Measurements from ENCODE around the gene ANXA4. TPM values are rescaled to one million over a fixed set of nuclear protein-coding genes. Genes with fewer than 3 reads are reported as not detected.

ANXA4 gene
- total and polyA plus RNA-seq, 2 experiments from 2014 or later = 107 to 231 TPM

DNA sequence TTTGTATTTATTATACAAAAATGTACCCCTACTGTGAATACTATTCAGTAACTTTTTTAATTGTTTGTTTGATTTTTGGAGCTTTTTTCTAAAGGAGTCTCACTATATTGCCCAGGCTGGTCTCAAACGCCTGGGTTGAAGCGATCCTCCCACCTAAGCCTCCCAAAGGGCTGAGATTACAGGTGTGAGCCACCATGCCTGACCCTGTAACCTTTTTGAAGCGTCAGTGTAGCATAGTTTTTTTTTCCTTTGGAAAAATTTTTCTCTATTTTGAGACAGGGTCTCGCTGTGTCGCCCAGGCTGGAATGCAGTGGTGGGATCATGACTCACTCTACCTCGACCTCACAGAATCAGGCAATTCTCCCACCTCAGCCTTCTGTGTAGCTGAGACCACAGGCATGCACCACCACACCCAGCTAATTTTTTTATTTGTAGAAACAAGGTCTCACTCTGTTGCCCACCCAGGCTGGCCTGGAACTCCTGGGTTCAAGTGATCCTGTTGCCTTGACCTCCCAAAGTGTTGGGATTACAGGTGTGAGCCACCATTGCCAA lies 89.5 kb downstream of the ANXA4 start:
- no peaks in the 10 kb centered on the region for H3K36me3 ChIP-seq (replicated peaks; ENCODE audit: insufficient read depth, low read depth)
- H3K4me3 ChIP-seq = peak overlapping the region; percentile 78
- H3K27me3 ChIP-seq = no peaks in the 10 kb centered on the region
- 92% methylated on average over 6 of the region's 6 CpGs for WGBS (ENCODE audit: low lambda C conversion rate, missing lambda C conversion rate)
- TF ChIP-seq EZH2 (IDR thresholded peaks at IDR 0.05; ENCODE audit: borderline replicate concordance) (no peak), EZH2phosphoT487 (IDR thresholded peaks at IDR 0.05; ENCODE audit: low read depth, severe bottlenecking, unreplicated experiment) (no peak)
- TF ChIP-seq, protein P1, sequence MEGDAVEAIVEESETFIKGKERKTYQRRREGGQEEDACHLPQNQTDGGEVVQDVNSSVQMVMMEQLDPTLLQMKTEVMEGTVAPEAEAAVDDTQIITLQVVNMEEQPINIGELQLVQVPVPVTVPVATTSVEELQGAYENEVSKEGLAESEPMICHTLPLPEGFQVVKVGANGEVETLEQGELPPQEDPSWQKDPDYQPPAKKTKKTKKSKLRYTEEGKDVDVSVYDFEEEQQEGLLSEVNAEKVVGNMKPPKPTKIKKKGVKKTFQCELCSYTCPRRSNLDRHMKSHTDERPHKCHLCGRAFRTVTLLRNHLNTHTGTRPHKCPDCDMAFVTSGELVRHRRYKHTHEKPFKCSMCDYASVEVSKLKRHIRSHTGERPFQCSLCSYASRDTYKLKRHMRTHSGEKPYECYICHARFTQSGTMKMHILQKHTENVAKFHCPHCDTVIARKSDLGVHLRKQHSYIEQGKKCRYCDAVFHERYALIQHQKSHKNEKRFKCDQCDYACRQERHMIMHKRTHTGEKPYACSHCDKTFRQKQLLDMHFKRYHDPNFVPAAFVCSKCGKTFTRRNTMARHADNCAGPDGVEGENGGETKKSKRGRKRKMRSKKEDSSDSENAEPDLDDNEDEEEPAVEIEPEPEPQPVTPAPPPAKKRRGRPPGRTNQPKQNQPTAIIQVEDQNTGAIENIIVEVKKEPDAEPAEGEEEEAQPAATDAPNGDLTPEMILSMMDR (IDR thresholded peaks at IDR 0.05; ENCODE audit: poor library complexity) = no peak
- no peak for DNase-seq (ENCODE audit: low spot score)
- no peaks in the 10 kb centered on the region for H4K20me1 ChIP-seq (ENCODE audit: insufficient read depth, poor library complexity, severe bottlenecking)
- no peaks in the 10 kb centered on the region for H3K9me2 ChIP-seq (replicated peaks; ENCODE audit: insufficient read depth)
- peaks cover 15% of the 10 kb centered on the region for H3K4me1 ChIP-seq (ENCODE audit: insufficient read depth)
- H3K4me2 ChIP-seq = peak overlapping the region; percentile 83
- H2AFZ ChIP-seq = no peak overlapping the region
- H3K27ac ChIP-seq = no peak overlapping the region
- no peaks in the 10 kb centered on the region for H3K9me3 ChIP-seq (ENCODE audit: low read depth)
- peaks cover 66% of the 10 kb centered on the region for H3K79me2 ChIP-seq

DNA sequence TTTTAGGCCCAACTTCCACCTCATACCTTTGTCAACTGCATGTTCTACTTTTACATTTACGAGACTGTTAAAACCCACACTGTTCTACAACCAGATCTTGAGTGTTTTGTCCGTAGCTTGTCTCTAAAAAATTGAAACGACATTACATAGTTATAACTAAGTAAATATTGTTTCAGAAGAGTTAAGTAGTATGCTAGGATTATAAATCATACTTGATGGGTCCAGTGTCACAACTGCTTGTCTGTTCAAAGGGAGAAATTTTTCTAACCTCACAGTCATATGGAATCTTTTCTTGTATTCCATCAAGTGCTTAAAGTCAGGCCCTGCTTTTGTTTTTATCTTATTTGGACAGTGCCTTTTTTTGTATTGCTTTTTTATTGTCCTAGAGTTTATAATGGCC lies 91.8 kb downstream of the ANXA4 start:
- H3K27ac ChIP-seq = peak overlapping the region; percentile 11
- no peak for DNase-seq (ENCODE audit: low spot score)
- 63% methylated on average over 3 of the region's 3 CpGs for WGBS (ENCODE audit: low lambda C conversion rate, missing lambda C conversion rate)
- no peaks in the 10 kb centered on the region for H3K27me3 ChIP-seq
- no peak overlapping the region for H2AFZ ChIP-seq
- no peaks in the 10 kb centered on the region for H3K9me3 ChIP-seq (ENCODE audit: low read depth)
- H3K4me1 ChIP-seq (ENCODE audit: insufficient read depth) = peaks cover 9% of the 10 kb centered on the region
- H3K9me2 ChIP-seq (replicated peaks; ENCODE audit: insufficient read depth) = no peaks in the 10 kb centered on the region
- no peak overlapping the region for H3K4me3 ChIP-seq
- H3K79me2 ChIP-seq = peaks cover 75% of the 10 kb centered on the region
- TF ChIP-seq, protein P1 (IDR thresholded peaks at IDR 0.05; ENCODE audit: poor library complexity) = no peak
- TF ChIP-seq EZH2phosphoT487 (IDR thresholded peaks at IDR 0.05; ENCODE audit: low read depth, severe bottlenecking, unreplicated experiment) = no peak
- TF ChIP-seq EZH2 (IDR thresholded peaks at IDR 0.05; ENCODE audit: borderline replicate concordance) = no peak
- peak overlapping the region; percentile 21 for H3K4me2 ChIP-seq
- no peaks in the 10 kb centered on the region for H4K20me1 ChIP-seq (ENCODE audit: insufficient read depth, poor library complexity, severe bottlenecking)
- H3K36me3 ChIP-seq (replicated peaks; ENCODE audit: insufficient read depth, low read depth) = no peaks in the 10 kb centered on the region

DNA sequence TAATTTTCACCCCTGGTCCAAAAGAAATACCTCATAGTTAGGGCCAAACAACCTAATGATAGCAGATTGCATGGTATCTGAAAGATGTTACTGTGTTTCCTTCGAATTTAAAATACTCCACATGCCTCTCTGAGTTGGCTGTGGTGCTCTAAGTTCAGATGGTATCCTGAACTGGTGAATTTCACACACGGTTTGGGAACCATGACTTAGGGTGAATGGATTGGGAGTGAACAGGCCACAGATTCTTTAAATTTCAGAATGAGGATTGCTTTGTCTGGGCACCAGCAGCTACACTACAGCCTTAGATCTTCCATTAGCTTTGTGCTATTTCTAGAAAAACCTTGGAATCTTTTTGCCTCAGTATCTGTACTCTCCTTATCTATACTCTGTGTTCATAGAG lies 93.7 kb downstream of the ANXA4 start:
- DNase-seq (ENCODE audit: low spot score) = no peak
- Histone ChIP-seq H3K4me3 (no peak overlapping the region), H2AFZ (no peak overlapping the region), H3K27me3 (no peaks in the 10 kb centered on the region), H3K4me1 (ENCODE audit: insufficient read depth) (peaks cover 7% of the 10 kb centered on the region), H3K4me2 (no peak overlapping the region), H3K27ac (no peak overlapping the region), H3K36me3 (replicated peaks; ENCODE audit: insufficient read depth, low read depth) (no peaks in the 10 kb centered on the region), H3K9me2 (replicated peaks; ENCODE audit: insufficient read depth) (no peaks in the 10 kb centered on the region), H3K9me3 (ENCODE audit: low read depth) (no peaks in the 10 kb centered on the region), H4K20me1 (ENCODE audit: insufficient read depth, poor library complexity, severe bottlenecking) (no peaks in the 10 kb centered on the region), H3K79me2 (peaks cover 68% of the 10 kb centered on the region)
- WGBS (ENCODE audit: low lambda C conversion rate, missing lambda C conversion rate) = 88% methylated on average over 2 of the region's 2 CpGs
- TF ChIP-seq, protein P1 (IDR thresholded peaks at IDR 0.05; ENCODE audit: poor library complexity) = no peak
- TF ChIP-seq EZH2phosphoT487 (IDR thresholded peaks at IDR 0.05; ENCODE audit: low read depth, severe bottlenecking, unreplicated experiment) (no peak), EZH2 (IDR thresholded peaks at IDR 0.05; ENCODE audit: borderline replicate concordance) (no peak)
